Parathyroid adenoma (tissue), 2 donors: ENCODE results near the gene ASZ1.

Experiments used
- H2AFZ ChIP-seq: fragments of 300-600 bp; sonication (generic); one replicate; pipeline ENCODE4 v1.7.0; 2017; ENCODE audit warnings: antibody characterized with exemption, mild to moderate bottlenecking
- H3K27ac ChIP-seq: fragments of 300-600 bp; sonication (generic); one replicate; pipeline ENCODE4 v1.7.0; 2017
- H3K27me3 ChIP-seq: fragments of 300-600 bp; sonication (generic); one replicate; pipeline ENCODE4 v1.7.0; 2017; ENCODE audit warnings: low read length; ENCODE audit not compliant: control insufficient read depth, insufficient read depth
- H3K36me3 ChIP-seq: fragments of 300-600 bp; sonication (generic); one replicate; pipeline ENCODE4 v1.7.0; 2017; ENCODE audit warnings: low read length; ENCODE audit not compliant: control insufficient read depth, insufficient read depth
- H3K4me1 ChIP-seq: fragments of 300-600 bp; sonication (generic); one replicate; pipeline ENCODE4 v1.7.0; 2017; ENCODE audit warnings: control low read depth
- H3K4me2 ChIP-seq: fragments of 300-600 bp; sonication (generic); one replicate; pipeline ENCODE4 v1.7.0; 2017; ENCODE audit warnings: low read length
- H3K4me3 ChIP-seq: fragments of 300-600 bp; sonication (generic); one replicate; pipeline ENCODE4 v1.7.0; 2017; ENCODE audit warnings: low read depth, low read length
- H3K79me2 ChIP-seq: fragments of 300-600 bp; sonication (generic); one replicate; pipeline ENCODE4 v1.7.0; 2017; ENCODE audit warnings: control low read depth
- H3K9ac ChIP-seq: fragments of 300-600 bp; sonication (generic); one replicate; pipeline ENCODE4 v1.7.0; 2017; ENCODE audit warnings: mild to moderate bottlenecking
- H3K9me3 ChIP-seq: fragments of 300-600 bp; sonication (generic); one replicate; pipeline ENCODE4 v1.7.0; 2017; ENCODE audit warnings: low read length; ENCODE audit not compliant: control insufficient read depth
- CTCF ChIP-seq: fragments of 300-600 bp; sonication (generic); IDR thresholded peaks from one replicate; pipeline ENCODE4 v1.7.0; 2017; ENCODE audit warnings: antibody characterized with exemption, mild to moderate bottlenecking
- donor health status: primary hyperparathyroidism.

The ASZ1 gene

GRCh38 chr7:117319181-117319580 lies 108.1 kb downstream of the ASZ1 start:
- no peak overlapping the region for H2AFZ ChIP-seq
- H3K79me2 ChIP-seq: no peaks in the 10 kb centered on the region
- no peak overlapping the region for H3K4me2 ChIP-seq
- no peaks in the 10 kb centered on the region for H3K4me1 ChIP-seq
- H3K27ac ChIP-seq: no peak overlapping the region
- no peak overlapping the region for H3K4me3 ChIP-seq
- no peaks in the 10 kb centered on the region for H3K36me3 ChIP-seq
- H3K27me3 ChIP-seq: no peaks in the 10 kb centered on the region
- H3K9me3 ChIP-seq: no peaks in the 10 kb centered on the region
- no peak for TF ChIP-seq CTCF
- H3K9ac ChIP-seq: no peak overlapping the region

- Histone ChIP-seq H3K79me2 (no peaks in the 10 kb centered on the region), H3K27ac (no peak overlapping the region), H3K9ac (no peak overlapping the region), H3K4me1 (no peaks in the 10 kb centered on the region), H2AFZ (no peak overlapping the region), H3K4me2 (no peak overlapping the region), H3K36me3 (no peaks in the 10 kb centered on the region), H3K9me3 (no peaks in the 10 kb centered on the region), H3K27me3 (no peaks in the 10 kb centered on the region), H3K4me3 (no peak overlapping the region)
- no peak for TF ChIP-seq CTCF
Observed at GRCh38 chr7:117313582-117313981, 113.7 kb downstream of the ASZ1 start.
